ENCODE results near the gene GDF7. TPM values are rescaled to one million over a fixed set of nuclear protein-coding genes. Genes with fewer than 3 reads are reported as not detected.

GDF7 gene
- total RNA-seq, 1 experiment from 2014 or later: 0.04 TPM

DNA sequence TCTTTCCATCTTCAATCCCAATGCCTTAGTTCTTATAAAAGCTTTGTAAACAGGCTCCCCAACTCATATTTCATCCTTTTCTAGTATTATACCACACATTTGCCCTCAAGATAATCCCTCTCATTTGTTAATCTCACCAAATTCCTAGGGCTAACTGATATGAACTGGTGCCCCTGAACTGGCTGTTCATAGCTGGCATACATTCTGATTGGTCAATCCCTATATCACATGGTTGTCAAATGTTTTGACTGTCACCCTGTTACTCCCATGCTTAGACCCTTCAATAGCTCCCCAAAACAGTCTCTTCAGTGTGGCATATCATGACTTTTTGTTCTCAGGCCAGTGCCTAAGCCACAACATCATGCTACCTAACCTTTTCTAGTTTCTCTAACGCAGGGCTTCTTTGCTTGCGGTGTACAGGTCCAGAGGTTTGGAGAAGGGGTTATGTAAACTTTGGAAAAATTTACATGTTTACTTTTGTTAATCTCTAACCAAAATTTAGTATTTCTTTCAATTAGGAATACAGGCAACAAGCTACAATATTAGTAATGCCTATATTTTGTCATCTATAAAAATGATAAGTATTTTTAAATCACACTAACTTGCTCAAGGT lies 30.5 kb downstream of the GDF7 start:
- no peaks in the 10 kb centered on the region for H3K79me1 ChIP-seq (ENCODE audit: insufficient read depth, low read depth, low read length, poor library complexity, severe bottlenecking)
- no peaks in the 10 kb centered on the region for H3K9me3 ChIP-seq (ENCODE audit: control insufficient read depth, low read depth, low read length)
- no peak overlapping the region for H2BK12ac ChIP-seq (ENCODE audit: insufficient read length, low read depth, low read length)
- H3K14ac ChIP-seq (ENCODE audit: insufficient read depth, low read length): no peak overlapping the region
- no peak overlapping the region for H3K18ac ChIP-seq (ENCODE audit: insufficient read length, low read depth, low read length)
- H3K4me1 ChIP-seq (ENCODE audit: insufficient read depth, low read length): no peaks in the 10 kb centered on the region
- Mint-ChIP-seq H3K4me3 (no peak overlapping the region), H3K9me3 (no peaks in the 10 kb centered on the region; a peak in 1 of 5 replicates), H3K27ac (no peak overlapping the region), H3K4me1 (no peaks in the 10 kb centered on the region), H3K27me3 (ENCODE audit: low read depth) (no peaks in the 10 kb centered on the region), H3K36me3 (ENCODE audit: insufficient read depth in 1 of 3, low read depth in 3 of 3) (peaks cover 0 to 2% (median 0%) of the 10 kb centered on the region in 3 experiments; a peak in 2 of 7 replicates)
- TF ChIP-seq, protein P1, sequence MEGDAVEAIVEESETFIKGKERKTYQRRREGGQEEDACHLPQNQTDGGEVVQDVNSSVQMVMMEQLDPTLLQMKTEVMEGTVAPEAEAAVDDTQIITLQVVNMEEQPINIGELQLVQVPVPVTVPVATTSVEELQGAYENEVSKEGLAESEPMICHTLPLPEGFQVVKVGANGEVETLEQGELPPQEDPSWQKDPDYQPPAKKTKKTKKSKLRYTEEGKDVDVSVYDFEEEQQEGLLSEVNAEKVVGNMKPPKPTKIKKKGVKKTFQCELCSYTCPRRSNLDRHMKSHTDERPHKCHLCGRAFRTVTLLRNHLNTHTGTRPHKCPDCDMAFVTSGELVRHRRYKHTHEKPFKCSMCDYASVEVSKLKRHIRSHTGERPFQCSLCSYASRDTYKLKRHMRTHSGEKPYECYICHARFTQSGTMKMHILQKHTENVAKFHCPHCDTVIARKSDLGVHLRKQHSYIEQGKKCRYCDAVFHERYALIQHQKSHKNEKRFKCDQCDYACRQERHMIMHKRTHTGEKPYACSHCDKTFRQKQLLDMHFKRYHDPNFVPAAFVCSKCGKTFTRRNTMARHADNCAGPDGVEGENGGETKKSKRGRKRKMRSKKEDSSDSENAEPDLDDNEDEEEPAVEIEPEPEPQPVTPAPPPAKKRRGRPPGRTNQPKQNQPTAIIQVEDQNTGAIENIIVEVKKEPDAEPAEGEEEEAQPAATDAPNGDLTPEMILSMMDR (conservative IDR thresholded peaks at IDR 0.05): no peak
- H3K27ac ChIP-seq (ENCODE audit: insufficient read length, low read depth, low read length): no peak overlapping the region
- no peak overlapping the region for H3K4ac ChIP-seq (ENCODE audit: low read depth, low read length)
- H4K91ac ChIP-seq (ENCODE audit: insufficient read length, low read depth, low read length): no peak overlapping the region
- H3K23me2 ChIP-seq (ENCODE audit: insufficient read length, low read depth, low read length, poor library complexity, severe bottlenecking): no peaks in the 10 kb centered on the region
- H2BK120ac ChIP-seq (ENCODE audit: low read depth, low read length, poor library complexity, severe bottlenecking): no peak overlapping the region
- no peak overlapping the region for H4K5ac ChIP-seq (ENCODE audit: insufficient read length, low read depth, low read length)
- no peak overlapping the region for H2AFZ ChIP-seq (ENCODE audit: low read length)
- no peak overlapping the region for H3K56ac ChIP-seq (ENCODE audit: insufficient read length, low read depth, low read length)
- H3K4me2 ChIP-seq (ENCODE audit: insufficient read depth, insufficient read length, low read length): no peak overlapping the region
- no peak overlapping the region for H2AK5ac ChIP-seq (ENCODE audit: insufficient read length, low read length)
- H3K9ac ChIP-seq (ENCODE audit: extremely low read depth, insufficient read length, low read length): no peak overlapping the region
- H3K79me2 ChIP-seq (ENCODE audit: insufficient read depth, low read length): no peaks in the 10 kb centered on the region
- H2BK20ac ChIP-seq (ENCODE audit: low read depth, low read length, poor library complexity, severe bottlenecking): no peak overlapping the region
- no peaks in the 10 kb centered on the region for H3K27me3 ChIP-seq (ENCODE audit: insufficient read depth, low read length)
- H2BK5ac ChIP-seq (ENCODE audit: insufficient read length, low read length): no peak overlapping the region
- H3T11ph ChIP-seq (ENCODE audit: low read length): no peak overlapping the region
- H4K8ac ChIP-seq (replicated peaks; ENCODE audit: insufficient read length, low read depth, low read length): no peak overlapping the region
- H3K23ac ChIP-seq (ENCODE audit: insufficient read length, low read depth, low read length): no peak overlapping the region
- no peak for DNase-seq
- WGBS (ENCODE audit: extremely low coverage, insufficient read length, low lambda C conversion rate): no CpG with 5 or more reads among the region's 2 CpGs
- H4K20me1 ChIP-seq (ENCODE audit: control insufficient read depth, insufficient read depth, insufficient read length): no peaks in the 10 kb centered on the region
- no peak overlapping the region for H2BK15ac ChIP-seq (ENCODE audit: low read depth, low read length)

Data from H9 (cell line).